HG02840 (cell line): ENCODE results near the gene P3R3URF.

Experiments
- ATAC-seq: cut with Tn5 transposase; IDR thresholded peaks from one replicate; pipeline ENCODE4 v1.9.1; 2021; ENCODE audit warnings: mild to moderate bottlenecking, moderate library complexity, moderate number of reproducible peaks; ENCODE audit not compliant: unreplicated experiment, low FRiP score

The P3R3URF gene

GRCh38 chr1:46134660-46135331 is 41.5 kb downstream of the P3R3URF start:
- no peak for ATAC-seq

- no peak for ATAC-seq
These were observed 42.4 kb downstream of the P3R3URF start for GRCh38 chr1:46133781-46134350.

GRCh38 chr1:46133181-46133658 is 43.1 kb downstream of the P3R3URF start:
- ATAC-seq, result peak; percentile 54

- ATAC-seq, result peak; percentile 82
These were observed 43.6 kb downstream of the P3R3URF start, which contains the start of gene PIK3R3 for GRCh38 chr1:46132529-46133180. Gene PIK3R3, minus strand, starts transcription at chr1:46132629. Its CDS starts 677 bp downstream, at chr1:46131952.

- no peak for ATAC-seq
These were observed 44.4 kb downstream of the P3R3URF start for GRCh38 chr1:46131712-46132528.

- no peak for ATAC-seq
These were observed 45.2 kb downstream of the P3R3URF start for GRCh38 chr1:46131093-46131492.

GRCh38 chr1:46130606-46131005 is 45.7 kb downstream of the P3R3URF start:
- ATAC-seq, result no peak

GRCh38 chr1:46130121-46130520 is 46.2 kb downstream of the P3R3URF start:
- ATAC-seq, result no peak

- no peak for ATAC-seq
These were observed 47.9 kb downstream of the P3R3URF start for GRCh38 chr1:46128344-46128743.
